ENCODE results near the gene TFR2.

Gene TFR2

DNA sequence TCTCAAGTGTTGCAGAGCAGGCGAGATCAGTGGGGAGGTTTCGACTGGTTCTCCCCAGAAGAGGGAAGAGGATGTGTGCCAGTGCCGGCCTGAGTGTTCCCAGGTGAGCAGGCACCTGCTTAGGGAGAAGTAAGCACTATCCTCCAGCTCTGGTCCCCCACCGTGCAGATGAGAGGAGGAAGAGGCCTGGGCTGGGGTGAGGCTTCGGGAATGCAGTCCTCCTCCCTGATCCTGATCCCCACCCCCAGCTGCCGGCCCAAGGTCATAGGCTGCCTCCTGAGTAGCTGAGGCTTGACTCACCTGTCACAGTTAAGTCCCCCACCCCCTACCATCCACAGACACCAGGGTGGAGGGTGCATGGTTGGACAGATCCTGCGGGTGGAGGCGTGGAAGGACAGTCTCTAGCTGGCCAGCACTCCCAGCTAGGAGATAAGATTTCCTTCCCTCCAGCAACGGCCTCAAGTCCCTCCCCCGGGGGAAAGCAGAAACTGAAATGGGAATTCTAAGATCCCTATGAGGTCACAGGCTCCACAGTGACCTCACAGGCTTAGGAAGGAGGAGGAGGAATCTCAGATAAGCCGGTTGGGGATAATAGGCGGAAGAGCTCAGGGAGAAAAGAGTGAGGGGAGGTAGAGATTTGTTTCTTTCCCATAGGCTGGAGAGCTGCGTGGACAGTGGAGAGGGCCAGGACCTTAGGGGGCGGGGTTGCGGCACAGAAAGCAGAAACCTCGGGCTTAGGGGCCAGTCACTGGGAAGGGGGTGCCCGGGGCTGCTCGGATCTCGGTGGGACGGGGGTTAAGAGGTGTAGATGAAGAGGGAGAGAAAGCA lies 56.5 kb downstream of the TFR2 start:
- DNase-seq, result no peak

GRCh38 chr7:100584054-100584682 lies 57.2 kb downstream of the TFR2 start:
- DNase-seq, result no peak

DNA sequence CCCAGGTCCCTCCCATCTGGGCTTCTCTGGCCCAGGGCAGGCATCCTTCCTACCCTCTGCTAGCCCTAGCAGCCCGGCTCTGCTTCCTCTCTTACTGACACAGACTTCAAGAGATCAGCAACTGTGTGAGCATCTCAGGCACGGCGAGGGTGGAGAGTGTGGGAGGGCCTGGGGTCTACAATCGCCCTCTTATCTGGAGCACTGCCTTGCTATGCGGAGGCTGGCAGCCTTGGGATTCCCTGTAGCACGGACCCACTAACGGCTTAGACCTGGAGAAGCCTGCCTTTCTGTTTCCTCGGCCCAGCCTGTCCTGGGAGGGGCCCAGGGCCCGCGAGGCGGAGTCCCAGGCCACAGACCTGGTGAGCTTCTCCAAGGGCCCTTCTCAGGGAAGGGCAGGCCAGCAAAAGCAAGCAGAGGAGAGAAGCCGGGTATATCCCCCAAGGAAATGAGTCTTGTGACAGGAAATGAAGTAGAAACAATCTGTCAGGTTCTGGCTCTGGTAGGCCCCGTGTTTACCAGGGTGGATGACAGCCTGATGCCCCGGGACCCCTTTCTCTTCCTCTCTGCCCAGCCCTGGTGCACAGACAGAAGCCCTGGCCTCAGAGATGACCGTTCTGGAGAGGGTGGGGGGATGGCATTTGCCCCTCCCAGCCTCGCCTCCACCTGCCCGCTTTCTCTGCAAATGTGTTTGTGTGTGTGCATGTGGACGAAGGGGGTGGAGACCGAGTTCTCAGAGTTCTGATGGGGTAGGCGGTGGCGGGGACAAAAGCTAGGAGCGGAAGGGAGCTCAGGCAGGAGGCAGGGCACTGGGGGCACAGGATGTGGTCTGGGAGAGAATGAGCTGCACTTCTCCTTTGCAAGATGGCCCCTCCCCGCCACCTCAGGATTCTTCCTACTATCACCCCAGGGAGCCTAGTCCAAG lies 58.0 kb downstream of the TFR2 start:
- DNase-seq, result peak; percentile 60

GRCh38 chr7:100582650-100583049 lies 58.7 kb downstream of the TFR2 start:
- no peak for DNase-seq

- DNase-seq, result no peak
Observed at GRCh38 chr7:100582041-100582579, 59.2 kb downstream of the TFR2 start.

- no peak for DNase-seq
Observed at GRCh38 chr7:100580466-100581283, 60.7 kb downstream of the TFR2 start.

DNA sequence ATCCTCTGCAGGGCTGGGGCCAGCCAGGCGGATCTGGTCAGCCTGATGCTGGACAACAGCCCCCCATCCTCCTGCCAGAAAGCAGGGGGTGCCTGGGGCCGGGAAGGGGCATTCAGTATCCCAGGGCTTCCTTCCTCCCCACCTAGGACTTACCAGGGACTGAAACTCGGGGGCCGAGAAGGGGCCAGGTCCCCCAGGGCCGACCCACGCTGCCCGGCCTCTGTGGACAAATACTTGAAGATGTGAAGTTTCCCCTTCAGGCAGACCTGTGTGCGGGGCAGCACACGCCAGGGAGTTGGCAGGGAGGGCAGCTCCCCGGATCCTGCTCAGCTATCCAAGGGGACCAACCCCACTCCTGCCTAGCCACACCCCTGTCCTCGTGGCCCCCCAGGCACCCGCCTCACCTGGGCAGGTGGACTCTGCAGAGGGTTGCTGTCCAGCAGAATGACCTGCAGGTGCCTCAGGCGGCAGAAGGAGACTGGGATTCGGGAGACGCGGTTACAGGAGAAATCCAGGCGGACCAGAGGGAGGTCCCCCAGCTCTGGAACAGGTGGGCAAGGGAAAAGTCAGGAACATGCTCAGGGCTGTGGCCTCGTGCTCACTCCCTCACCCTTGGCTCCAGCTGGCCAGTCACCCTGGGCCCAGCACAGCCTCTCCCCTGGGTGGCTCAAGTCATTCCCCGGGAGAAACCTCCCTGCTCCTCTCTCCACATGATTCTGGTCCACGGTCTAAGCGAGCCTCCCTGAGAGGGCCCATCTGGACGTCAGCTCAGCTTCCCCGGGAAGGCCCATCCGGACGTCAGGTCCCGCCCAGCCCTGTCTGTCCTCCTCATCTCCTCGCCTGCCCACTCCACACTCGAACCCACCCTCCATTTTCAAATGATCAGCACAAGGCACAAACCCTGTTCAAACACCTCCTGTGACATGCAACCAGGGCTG lies 62.8 kb downstream of the TFR2 start:
- no peak for DNase-seq

DNA sequence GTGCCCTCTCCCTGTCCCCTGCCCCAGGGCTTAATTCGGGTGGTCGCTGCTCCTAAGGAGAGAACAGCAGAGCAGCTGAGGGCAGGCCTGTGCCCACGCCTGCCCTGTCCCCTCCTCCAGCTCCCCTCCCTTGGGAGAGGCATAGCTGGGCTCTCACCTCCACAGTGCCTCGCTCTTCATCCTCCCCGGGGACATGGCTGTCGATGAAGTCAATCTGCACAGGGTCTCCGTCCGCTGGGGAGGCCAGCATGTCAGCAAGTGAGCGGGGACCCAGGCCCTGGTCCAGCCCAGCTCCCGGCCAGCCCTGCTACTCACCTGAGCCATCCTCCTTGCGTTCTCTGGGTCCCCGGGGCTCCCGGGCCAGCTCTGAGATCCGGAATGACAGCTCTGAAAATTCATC lies 63.8 kb downstream of the TFR2 start:
- no peak for DNase-seq

DNA sequence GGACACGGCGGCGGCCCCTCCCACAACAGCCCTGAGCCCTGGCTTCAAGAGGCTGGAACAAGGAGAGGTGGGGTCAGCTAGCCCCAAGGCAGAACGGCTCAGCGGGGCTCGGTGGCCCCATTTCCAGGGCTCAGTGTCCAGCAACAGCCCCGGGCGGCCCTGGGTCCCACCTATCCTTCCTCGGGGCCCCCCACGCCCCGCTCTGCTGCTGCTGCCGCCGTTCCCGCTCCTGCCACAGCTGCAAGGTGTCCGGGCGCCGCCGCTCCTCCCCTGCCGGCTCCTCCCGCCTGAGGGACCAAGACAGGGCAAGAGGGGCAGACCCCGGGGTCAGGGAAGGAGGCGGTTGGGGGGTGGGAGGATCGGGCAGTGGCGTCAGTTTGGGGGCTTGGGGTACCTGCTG lies 64.2 kb downstream of the TFR2 start:
- no peak for DNase-seq

DNA sequence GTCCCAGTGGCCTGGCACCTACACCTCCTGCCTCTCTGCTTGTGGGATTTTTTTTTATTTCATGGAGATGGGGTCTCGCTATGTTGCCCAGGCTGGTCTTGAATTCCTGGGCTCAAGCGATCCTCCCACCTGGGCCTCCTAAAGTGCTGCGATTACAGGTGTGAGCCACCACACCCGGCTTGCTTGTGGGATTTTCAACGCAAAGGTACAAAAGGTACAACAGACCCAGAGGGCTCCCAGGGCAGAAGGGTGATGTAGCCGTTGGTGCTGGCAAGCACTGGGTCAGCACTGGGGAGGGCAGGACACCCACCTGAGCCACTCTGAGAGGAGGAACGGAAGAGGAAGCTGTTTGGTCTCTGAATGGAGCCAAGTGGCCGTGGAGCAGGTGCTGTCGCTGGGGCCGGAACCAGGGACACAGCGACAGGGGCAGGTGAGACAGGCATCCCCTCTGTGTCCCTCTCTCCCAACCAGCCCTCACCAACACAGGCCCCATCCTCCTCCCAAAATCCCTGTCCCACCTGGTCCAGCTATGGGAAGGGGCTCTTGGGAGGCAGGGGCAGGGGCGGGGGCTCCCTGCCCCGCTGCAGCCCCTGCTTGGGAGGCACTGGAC lies 64.9 kb downstream of the TFR2 start:
- no peak for DNase-seq

DNA sequence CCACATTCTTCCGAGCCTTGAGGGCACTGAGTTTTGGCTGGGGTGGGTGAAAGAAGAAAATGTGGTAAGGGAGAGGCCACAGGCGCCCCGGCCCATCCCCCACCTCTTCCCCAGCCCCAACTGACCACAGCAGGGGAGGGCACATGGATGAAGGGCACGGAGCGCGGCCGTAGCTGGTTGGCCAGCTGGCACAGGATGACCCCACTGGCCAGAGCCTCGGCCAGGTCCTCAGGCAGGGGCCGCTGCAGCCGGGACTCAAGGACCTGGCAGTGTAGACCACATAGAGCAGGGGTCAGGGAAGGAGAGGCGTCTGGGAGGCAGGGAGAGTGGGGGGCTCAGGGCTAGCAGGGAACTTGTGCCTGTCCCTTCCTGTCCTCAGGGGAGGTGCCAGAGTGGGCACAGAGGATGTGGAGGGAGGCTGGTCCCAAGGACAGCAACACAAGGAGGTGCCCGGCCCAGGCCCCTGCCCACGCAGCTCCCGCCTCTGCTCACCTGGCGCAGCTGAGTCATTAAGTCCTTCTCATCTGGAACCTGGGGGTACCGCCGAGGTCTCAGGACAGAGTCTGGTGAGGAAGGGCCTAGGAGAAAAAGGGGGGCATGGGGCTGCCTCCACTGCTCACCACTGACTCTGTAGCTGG lies 65.5 kb downstream of the TFR2 start:
- DNase-seq, result no peak

GRCh38 chr7:100575206-100575631 lies 66.1 kb downstream of the TFR2 start:
- no peak for DNase-seq

- DNase-seq, result no peak
Observed at GRCh38 chr7:100574362-100575205, 66.8 kb downstream of the TFR2 start.

DNA sequence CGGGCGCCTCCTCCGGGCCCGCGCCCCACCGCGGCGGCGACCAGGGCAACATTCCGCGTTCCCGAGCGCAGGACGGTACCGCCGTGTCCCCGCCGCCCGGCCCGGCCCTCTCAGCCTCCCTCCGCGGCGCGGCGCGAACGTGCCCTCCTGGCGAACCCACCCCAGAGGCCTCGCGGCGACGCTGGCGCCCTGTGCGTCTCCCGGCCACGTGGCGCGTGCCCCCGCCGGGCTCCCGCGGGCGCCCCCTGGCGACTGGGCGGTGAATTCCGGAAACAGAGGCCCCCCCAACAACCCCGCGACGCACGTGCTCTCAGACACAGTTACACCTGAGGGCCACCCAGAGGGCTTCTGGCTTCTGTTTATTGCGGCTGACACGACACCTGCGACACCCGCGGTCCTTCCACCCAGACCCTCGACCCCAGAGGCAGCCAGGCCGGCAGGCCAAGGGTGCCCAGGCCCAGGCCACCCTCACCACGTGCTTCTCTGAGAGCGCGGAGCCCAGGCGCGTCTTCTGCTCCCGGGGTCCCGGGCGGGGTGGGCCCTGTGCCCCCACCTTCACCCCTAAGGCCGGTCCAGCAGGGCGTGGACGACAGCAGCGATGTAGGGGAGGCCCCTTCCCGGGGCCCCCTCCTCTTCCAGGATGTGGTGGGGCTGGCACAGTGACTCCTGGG lies 67.5 kb downstream of the TFR2 start, which contains the start of gene SAP25:
Gene SAP25, minus strand, starts transcription at position 210 of the 671 bp plus-strand sequence. Its CDS starts 158 bp downstream, at position 52.
- no peak for DNase-seq

DNA sequence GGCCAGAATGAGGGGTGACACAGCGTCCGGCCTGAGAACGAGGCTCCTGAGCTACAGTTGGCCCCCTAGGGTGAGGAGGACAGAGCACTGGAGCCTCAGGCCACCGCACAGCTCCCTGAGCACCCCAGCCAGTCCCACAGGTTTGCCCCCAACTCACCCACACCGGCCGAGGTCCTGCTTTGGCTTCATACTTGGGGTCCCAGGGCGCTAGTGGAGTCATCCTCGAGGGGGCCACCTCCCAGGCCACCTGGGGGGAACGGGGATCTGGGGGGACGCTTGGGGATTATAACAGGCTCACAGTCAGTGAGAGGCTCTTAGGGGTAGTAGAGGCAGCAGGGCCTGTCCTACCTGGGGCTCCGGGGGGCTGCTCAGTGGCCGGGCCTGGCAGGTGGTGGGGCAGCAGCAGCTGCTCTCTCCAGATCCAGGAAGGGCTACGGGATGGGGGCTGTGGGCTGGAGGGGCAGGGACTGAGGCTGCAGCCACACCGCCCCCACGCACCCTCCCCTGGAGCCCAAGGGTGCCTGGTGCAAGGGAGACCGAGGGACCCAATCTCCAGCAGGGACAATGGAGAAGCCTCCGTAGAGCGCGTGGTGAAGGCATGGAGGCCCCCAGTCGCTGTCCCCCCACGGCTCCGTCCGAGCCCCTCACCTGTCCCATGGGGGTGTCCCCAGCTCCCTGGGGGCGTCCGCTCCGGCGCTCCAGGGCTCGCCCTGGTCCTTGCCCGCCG lies 68.2 kb downstream of the TFR2 start:
- DNase-seq, result no peak

DNA sequence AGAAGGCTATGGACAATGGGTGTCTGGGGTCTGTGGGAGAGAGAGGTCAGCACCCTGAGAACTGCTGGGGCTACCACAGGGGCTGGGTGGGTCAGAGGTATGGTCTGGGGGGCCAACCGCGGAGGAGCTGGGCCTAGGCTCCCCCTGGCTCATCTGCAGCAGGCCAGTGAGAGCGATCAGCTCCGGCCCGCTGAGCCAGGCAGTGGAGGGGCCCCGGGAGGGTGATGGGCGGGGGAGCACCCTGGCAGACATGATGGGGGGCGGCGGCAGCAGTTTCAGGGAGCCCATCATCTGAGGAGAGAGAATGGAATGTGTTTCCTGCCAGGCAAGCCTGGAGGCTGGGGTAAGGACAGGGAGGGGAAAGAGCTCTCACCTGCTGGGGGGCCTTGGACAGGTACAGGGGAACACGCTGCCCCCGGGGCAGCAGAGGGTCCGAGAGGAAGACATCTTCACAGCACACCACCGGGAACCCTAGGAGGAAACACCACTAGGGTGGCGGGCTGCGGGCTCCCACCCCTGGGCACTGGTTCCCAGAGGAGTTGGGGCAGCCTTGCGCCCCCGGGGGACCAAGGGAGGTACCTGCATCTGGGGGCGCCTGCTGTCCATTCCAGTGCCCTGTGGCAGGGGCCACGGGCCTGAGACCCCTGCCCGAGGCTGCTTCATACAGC lies 68.9 kb downstream of the TFR2 start:
- DNase-seq, result no peak

- DNase-seq, result no peak
Observed at GRCh38 chr7:100571829-100572116, 69.6 kb downstream of the TFR2 start.
